Lower leg skin (tissue), 4 donors: Measurements from ENCODE around the gene ACKR2. TPM values are rescaled to one million over a fixed set of nuclear protein-coding genes. Genes with fewer than 3 reads are reported as not detected.
A peak's percentile ranks its signal among the peaks of the same experiment; 100 is the strongest.

Experiments
- DNase-seq, 2 donors: peaks; one replicate each; pipeline ENCODE4 v3.0.0-alpha.2; 2019; ENCODE audit warnings: low spot score in 2 of 2
- H3K4me3 ChIP-seq: fragments of 200-600 bp; sonication (generic); 2 replicates; pipeline ENCODE4 v1.5.1; 2017; ENCODE audit warnings: mild to moderate bottlenecking, low read depth; ENCODE audit not compliant: poor library complexity, severe bottlenecking
- POLR2A ChIP-seq, 2 donors: fragments of 450-650 bp; IDR thresholded peaks; one replicate each; pipeline ENCODE4 v1.6.1; 2016 to 2017; ENCODE audit warnings: antibody characterized with exemption in 2 of 2, mild to moderate bottlenecking in 1 of 2, moderate library complexity in 1 of 2
- WGBS, 2 donors: methylation state at CpG; one replicate each; pipeline ENCODE4 v1.1.5; 2018; 5-methylcytosine and 5-hydroxymethylcytosine counted together
- intact Hi-C: fragments of 100-400 bp; cut with DNase I; formaldehyde crosslinking; loops from one replicate; pipeline ENCODE4 v1.15.0; 2023; ENCODE audit warnings: low total_unique reads
- total RNA-seq, 4 donors: library from RNA; depleted of rRNA; stranded (reverse); fragments of >200 nt; gene quantifications; one replicate each; pipeline ENCODE4 v1.1.0, GENCODE V29; 2016
- TF ChIP-seq, protein P1 (sequence below), 3 donors: fragments of 450-650 bp; IDR thresholded peaks; one replicate each; pipeline ENCODE4 v1.5.1; 2016; ENCODE audit warnings: antibody characterized with exemption in 3 of 3, mild to moderate bottlenecking in 3 of 3, moderate library complexity in 2 of 3

Gene ACKR2
- total RNA-seq, 4 donors from 2014 or later: 3.7 to 6.3 (median 4.5) TPM

DNA sequence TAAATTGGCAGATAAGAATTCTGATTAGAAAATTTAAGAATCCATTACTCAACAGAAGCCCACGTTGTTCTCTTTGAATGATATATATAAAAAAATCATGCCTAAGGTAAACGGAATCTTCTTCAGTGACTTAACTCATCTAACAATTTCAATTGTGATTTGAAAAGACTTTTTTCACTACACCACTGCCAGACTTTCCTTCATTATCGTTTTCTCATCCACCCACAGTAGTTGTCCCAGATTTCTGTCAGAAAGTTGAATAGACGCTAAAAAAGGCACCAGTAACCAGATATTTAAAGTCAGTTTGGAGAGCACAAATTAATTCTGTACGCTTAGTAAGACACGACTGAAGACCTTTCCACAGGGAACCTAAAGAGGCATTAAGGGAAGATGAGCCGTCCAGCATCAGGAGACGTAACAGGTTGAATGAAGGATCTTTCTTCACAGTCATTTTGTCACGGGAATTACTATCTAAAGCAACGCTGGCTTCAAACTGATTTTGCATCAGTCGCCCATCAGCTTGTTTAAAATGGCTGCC, 6.3 kb upstream of the ACKR2 start:
- intact Hi-C loops: no loop called here
- peak overlapping the region; percentile 77 for H3K4me3 ChIP-seq
- no peak for TF ChIP-seq POLR2A (IDR thresholded peaks at IDR 0.05)
- TF ChIP-seq, protein P1, sequence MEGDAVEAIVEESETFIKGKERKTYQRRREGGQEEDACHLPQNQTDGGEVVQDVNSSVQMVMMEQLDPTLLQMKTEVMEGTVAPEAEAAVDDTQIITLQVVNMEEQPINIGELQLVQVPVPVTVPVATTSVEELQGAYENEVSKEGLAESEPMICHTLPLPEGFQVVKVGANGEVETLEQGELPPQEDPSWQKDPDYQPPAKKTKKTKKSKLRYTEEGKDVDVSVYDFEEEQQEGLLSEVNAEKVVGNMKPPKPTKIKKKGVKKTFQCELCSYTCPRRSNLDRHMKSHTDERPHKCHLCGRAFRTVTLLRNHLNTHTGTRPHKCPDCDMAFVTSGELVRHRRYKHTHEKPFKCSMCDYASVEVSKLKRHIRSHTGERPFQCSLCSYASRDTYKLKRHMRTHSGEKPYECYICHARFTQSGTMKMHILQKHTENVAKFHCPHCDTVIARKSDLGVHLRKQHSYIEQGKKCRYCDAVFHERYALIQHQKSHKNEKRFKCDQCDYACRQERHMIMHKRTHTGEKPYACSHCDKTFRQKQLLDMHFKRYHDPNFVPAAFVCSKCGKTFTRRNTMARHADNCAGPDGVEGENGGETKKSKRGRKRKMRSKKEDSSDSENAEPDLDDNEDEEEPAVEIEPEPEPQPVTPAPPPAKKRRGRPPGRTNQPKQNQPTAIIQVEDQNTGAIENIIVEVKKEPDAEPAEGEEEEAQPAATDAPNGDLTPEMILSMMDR (IDR thresholded peaks at IDR 0.05): no peak
- no peak for DNase-seq
- WGBS, 2 donors: 36 to 38% methylated on average over 11 of the region's 11 CpGs

DNA sequence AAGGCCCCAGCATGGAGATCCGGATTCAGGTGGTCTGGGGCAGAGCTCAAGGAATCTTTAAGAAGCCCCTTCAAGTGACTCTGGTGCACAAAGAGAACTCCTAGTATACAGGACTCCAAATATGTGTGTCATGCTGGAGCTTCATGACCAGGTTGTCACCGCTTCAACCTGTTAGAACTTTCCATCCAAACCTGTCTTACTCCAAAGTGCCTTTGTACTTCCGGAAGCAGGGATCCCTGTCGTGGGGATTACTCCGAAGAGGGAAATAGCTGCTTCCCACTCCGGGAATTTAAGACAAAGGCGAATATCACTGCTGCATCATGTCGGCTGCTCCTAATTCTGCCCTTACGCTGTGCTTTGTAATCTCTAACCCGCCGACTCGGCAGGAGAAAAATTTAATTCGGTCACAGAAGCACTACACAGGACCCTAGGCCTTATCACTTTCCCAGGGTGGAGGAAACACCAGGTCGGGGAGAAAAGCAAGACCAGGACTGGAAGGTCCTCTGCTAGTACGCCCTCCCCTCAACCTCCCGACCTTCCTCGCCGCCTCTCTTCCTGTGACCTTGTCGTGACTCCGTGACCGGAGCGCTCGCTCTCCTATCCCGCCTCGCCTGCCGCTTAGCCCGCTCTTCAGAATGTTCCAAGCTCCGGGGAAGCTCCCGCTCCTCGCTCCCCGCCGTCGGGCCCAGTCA, 5.7 kb upstream of the ACKR2 start:
- peak overlapping the region; percentile 77 for H3K4me3 ChIP-seq
- intact Hi-C loops: no loop called here
- 1 to 2% methylated on average over 33 of the region's 33 CpGs for WGBS, 2 donors
- peak in 1 of 2 donors; percentile 89 for DNase-seq
- TF ChIP-seq, protein P1 (IDR thresholded peaks at IDR 0.05): no peak
- no peak for TF ChIP-seq POLR2A (IDR thresholded peaks at IDR 0.05)

DNA sequence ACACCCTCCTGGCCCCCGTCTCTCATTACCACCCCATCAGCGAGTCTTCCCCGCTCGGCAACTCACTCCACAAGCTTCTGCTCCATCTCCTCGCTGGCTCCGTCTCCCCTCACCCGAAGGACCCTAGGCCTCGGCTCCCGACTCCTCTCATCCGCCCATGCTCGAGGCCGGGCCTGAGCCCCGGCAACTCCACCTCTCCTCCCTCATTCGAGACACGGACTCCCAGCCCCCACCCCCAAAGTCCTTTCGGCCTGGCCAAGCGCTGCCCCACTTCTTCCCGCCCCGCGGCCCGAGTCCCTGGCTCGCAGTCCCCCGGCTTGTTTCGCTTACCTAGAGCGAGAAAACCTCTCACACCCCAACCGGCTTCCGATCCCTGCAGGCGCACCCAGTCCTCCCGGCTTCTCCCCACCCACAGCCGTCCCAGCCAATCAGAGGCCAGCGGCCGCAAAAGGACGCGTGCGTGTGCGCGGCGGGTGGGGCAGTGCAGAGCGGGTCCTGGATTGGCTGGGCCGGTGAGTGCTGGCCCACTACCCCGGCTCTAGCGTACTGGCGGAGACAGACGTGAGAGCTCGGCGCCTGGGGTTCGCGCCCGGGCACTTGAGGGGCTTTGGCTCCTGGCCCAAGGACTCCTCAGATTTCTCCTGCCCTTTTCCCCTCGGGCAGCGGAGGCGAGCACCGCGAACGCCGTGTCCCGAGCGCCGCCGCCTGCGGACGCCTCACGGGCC, 5.0 kb upstream of the ACKR2 start, which contains the start of gene HIGD1A:
Gene HIGD1A, minus strand, starts transcription at position 385 of the 725 bp plus-strand sequence. CDS start 10,237 bp downstream, outside the sequence.
- DNase-seq: peak; percentile 94 to 99
- H3K4me3 ChIP-seq: peak within 1 kb of the TSS; percentile 77
- TF ChIP-seq, protein P1 (IDR thresholded peaks at IDR 0.05): no peak
- TF ChIP-seq POLR2A (IDR thresholded peaks at IDR 0.05): peak in 1 of 2 donors; percentile 50
- intact Hi-C loops: no loop called here
- 0 to 1% methylated on average over 29 to 43 of the region's 63 CpGs for WGBS, 2 donors

DNA sequence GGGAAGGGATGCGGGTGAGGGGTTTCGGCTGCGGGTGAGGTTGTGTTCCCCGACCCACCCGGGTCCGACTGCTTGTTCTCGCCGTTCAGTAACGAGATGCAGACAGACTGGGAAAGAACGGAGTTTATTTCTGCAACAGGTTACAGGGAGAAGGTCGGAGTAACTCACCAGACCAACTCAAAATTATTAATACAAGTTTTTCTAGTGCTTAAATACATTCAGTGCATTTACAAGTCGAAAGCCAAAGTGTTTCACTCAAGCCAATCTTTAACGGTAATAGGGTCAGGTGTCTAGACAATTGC, 4.5 kb upstream of the ACKR2 start:
- intact Hi-C loops: no loop called here
- no peak for DNase-seq
- TF ChIP-seq, protein P1 (IDR thresholded peaks at IDR 0.05): no peak
- no peak for TF ChIP-seq POLR2A (IDR thresholded peaks at IDR 0.05)
- peak overlapping the region; percentile 77 for H3K4me3 ChIP-seq
- 0 to 2% methylated on average over 10 to 13 of the region's 13 CpGs for WGBS, 2 donors

DNA sequence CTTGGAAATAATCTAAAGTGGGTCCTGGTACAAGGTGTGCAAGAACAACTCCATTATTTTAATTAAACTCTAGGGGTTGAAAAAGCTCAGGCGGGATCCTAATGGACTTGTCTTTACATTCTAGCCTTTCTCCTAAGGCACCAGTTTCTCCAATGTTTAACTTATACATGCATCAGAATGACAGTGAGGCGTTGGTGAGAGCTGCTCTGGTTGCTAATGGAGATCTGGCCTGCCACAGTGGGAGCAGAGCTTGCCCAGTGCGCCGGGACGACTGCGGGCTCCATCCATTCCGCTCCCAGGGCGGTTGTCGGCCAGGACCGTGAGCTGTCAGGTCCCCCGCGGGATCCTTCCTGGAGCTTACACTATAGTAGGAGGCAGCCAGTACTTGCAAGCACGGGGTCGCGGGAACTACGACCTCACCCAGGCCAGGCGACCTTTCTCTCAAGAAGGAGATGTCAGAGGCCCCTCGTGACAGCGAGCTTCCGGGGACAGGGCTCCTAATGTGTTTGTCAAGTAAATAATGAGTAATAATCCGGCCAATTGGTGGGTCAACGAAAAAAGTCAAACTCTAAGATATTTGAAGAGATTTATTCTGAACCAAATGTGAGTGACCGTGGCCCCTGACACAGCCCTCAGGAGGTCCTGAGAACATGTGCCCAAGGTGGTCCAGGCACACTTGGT, 4.0 kb upstream of the ACKR2 start:
- DNase-seq: peak in 1 of 2 donors; percentile 89
- H3K4me3 ChIP-seq: no peak overlapping the region
- WGBS, 2 donors: 48 to 49% methylated on average over 20 to 23 of the region's 23 CpGs
- intact Hi-C loops: no loop called here
- no peak for TF ChIP-seq POLR2A (IDR thresholded peaks at IDR 0.05)
- TF ChIP-seq, protein P1 (IDR thresholded peaks at IDR 0.05): no peak
